Stimulated activated CD8-positive, alpha-beta memory T cell treated with anti-CD3 and anti-CD28 coated beads, Interleukin-7, amount 100 ng/mL, for 48 hours (primary cell): Measurements from ENCODE around the gene SLC25A25.
"Not testable (repeated sequence)": the region's sequence is repeated elsewhere in the genome, so short reads cannot be mapped to it uniquely, and the experiment has no call there.

ENCODE experiments used
- DNase-seq, 2 donors: peaks; one replicate each; pipeline ENCODE4 v3.0.0-alpha.2; 2020; ENCODE audit warnings: low read depth in 1 of 2; ENCODE audit errors: extremely low read depth in 1 of 2

The SLC25A25 gene

DNA sequence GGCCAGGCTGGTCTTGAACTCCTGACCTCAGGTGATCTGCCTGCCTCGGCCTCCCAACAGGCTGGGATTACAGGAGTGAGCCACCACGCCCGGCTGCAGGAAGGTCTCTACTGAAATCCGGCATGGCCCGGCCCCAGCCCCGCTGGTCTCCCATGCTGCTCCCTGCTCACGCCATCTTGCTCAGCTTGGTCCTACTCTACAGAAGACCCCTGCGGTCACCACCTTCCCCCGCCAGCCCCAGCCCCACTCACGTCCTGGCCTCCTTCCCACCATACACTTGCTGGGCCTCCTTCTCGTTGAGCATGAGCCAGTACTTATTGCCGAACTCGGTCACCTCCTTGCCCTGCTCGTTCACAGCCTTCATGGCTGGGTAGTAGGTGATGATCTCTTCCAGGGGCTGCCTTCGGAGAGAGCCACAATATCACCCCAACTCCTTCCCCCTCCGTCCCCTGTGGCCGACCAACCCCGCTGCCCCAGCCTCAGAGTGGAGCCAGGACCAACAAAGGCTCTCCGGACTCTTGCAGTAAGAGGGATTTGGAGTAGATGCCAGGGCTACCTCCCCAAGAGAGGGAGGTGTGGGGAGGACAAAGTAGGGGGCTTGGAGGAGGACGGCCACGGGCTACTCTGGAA, 55.5 kb downstream of the SLC25A25 start:
- DNase-seq, result no peak

DNA sequence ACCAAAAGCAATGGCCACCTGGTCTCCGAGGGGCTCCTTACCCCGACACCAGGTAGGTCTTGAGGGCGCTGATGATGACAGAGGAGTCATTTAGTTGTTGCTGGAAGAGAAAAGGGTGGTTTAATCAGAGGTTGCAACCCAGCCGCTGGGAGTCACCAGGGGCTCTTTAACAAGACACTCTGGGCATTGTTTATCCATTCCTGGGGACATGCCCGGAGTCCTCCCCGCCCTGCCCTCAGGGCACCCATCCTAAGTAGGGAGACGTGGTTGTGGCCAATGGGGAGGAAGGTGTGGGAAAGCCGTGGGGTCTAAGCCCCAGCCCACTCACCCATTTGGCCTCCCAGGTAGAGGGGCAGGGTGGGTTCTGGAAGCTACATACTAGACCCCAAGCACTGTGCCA, 56.4 kb downstream of the SLC25A25 start:
- no peak for DNase-seq

DNA sequence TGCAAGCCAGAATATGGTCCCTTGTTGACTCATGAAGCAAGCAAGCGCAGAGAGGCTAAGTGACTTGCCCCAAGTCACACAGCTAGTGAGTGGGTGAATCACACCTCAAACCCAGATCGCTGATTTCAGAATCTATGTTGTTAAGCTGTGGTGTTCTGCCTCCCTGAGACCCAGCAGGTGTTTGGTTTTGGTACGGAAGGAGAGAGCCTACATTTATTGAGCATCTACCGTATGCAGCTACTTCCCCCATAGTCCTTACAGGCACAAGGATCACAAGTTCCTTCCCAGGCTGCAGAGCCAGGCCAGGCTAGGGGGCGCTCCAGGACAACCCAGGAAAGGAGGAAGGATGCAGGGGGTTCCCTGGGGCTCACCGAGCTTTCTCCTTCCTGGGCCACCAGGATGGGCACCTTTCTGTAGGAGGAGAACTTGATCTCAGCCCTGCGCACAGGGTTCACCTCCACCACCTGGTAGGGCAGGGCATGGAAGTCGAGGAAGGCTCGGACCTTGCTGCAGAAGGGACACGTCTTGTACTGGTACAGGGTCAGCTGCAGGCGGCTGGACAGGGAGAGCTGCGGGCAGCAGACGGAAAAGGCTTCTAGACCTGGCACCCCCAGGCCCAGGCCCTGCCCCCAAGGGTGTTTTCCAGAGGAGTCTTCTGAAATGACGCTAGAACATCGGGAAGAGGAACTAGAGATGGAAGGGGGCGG, 57.0 kb downstream of the SLC25A25 start:
- DNase-seq, result no peak

DNA sequence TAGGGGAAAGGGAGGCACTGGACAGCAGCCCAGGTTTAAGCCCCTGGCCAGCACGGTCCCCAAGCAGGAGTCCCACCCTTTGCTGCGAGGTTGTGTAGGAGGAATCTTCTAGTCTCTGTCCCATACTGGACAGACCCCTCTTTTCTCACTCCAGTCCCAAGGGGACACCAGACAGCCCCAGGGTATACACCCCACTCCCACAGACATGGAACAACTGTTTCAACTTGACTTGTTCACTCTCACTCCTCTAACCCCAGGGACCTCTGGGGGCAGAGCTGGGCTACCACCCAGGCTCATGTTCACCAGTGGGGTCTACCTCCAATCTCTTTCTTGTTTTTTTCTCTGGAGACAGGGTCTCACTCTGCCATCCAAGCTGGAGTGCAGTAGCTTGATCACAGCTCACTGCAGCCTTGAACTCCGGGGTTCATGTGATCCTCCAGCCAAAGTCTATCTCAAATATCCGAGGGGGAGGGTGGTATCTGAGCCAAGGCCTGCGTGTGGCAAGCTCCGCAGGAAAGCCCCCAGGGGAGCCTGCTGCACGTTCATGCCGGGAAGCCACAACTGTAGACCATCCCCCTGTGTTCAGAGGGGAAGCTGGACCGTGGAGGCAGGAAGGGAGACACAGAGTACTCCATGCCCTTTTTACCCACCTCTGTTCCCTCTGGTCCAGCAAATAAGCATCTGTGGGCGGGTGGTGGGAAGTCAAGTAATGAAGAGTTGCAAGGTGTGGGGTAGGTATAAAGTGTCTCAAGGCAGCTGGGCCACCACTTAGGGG, 57.7 kb downstream of the SLC25A25 start:
- DNase-seq, result no peak

DNA sequence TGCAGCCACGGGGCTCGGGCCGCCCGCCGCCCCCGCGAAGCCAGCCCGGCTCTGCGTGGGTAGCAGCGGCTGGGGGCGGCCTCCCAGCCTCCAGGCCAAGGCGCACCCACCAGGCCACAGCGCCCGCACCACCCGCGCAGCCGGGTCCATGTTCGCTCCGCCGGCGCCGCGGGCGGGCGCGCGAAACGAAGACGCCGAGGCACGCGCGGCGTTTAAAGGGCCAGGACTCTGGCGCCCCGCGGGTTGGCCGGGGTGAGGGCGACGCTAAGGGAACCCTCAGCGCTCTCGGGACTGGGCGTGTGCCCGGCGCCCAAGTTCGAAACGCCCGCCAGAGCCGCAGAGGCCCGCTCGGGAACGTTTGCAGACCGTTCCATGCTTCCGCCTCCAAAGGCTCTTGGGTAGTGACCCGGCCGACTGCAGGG, 59.5 kb downstream of the SLC25A25 start, which contains the start of gene PTGES2:
Gene PTGES2, minus strand, starts transcription at position 162 of the 422 bp plus-strand sequence. Its CDS starts 12 bp downstream, at position 150.
- peak; percentile 58 to 59 for DNase-seq

DNA sequence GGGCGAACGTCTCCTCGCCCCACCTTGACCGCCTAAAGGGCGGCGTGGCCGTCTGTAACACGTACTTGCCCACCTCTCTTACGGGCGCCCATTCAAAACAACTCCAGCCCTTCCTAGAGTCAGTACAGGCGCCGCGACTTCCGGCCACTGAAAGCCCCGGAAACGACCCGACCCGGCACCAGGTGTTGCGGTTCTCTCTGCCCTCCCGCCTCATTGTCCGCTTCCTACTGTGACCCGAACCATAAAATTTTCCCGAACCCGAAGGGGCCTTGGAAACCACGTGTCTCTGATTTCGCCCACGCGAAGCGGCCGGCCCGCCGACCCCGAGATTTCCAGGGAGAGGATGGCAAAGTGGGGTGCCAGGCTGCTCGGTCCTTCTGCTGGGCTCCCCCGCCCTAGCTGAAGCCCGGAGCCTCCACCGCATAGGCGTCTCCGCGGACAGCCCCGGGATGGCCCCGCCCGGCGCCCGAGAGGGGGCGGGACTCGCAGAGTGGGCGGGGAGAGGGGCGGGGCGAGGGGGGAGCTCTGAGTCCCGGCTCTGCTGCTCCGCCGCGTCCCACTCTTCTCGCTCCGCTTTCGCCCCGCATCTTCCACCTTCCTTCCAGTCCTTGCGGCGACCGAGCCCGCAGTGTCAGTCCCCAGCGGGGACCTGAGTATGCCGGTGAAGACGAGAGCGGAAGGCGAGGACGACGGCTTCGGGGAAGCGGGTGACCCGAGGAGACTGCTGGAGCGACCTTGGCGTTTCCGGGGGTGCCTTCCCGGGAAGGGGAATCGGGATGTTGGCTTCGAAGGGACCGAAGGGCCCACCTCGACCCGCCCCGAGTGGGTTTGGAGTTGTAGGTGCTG, 60.2 kb downstream of the SLC25A25 start:
- peak; percentile 63 to 71 for DNase-seq

DNA sequence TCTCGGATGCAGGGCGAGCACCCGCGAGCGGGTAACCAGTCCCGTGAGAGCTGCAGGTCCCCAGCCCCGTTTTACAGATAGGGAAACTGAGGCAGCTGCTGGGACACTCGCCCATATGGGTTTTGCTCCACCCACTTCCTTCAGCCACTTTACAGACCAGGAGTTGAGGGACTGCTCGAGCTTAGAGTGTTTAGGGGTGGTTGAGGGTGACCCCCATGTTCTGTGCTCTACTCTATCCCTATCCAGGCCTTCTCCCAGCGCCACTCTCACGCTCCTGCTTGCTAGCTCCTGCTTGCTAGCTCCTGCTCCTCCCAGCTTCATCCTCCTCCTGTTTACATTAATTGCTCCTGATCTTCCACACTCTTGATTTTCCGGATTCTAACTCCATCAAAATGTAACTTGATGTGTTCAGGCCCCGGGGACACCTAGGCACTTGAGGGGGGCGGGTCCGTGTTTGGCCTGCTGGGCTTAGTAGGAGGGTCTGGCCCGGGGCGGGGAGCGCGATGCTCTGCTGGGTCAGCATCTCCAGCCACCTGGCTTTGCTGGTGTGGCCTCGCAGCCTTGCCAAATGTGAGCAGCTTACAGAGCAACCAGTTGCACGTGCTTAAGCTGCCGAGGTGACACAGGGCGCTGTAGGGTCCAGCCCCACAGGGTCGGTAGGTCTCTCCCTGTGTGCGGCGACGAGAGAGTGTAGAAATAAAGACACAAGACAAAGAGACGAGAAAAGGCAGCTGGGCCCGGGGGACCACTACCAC, 61.0 kb downstream of the SLC25A25 start:
- DNase-seq, result no peak

DNA sequence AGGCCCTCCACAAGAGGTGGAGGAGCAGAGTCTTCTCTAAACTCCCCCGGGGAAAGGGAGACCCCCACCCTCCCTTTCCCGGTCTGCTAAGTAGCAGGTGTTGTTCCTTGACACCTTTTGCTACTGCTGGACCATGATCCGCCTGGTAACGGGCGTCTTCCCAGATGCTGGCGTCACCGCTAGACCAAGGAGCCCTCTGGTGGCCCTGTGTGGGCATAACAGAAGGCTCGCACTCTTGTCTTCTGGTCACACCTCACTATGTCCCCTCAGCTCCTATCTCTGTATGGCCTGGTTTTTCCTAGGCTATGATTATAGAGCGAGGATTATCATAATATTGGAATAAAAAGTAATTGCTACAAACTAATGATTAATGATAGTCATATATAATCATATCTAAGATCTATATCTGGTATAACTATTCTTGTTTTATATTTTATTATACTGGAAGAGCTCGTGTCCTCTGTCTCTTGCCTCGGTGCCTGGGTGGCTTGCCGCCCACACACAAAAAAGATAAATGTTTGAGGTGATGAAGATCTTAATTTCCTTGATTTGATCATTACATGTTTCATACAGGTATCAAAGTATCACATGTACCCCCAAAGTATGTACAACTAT, 62.1 kb downstream of the SLC25A25 start:
- DNase-seq, result peak in 1 of 2 donors; percentile 37

DNA sequence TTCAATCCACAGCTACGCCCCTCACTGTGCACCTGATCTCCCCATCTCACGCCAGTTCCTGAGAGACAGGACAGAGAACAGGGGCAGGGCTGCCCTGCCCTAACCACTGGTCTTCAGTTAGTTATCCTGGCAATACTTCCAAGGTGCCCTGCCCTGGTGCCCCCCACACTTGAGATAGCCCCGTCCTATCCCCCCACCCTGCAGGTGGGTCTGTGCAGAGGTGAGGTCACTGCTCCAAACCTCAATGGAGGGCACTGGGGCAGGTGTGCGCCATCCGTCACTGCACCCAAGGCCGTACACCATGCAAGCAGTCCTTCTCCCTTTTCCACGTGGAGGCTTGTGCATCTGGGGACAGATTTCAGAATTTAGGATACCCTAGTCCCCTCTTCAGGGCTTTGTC, 62.6 kb downstream of the SLC25A25 start:
- not testable (repeated sequence) for DNase-seq

DNA sequence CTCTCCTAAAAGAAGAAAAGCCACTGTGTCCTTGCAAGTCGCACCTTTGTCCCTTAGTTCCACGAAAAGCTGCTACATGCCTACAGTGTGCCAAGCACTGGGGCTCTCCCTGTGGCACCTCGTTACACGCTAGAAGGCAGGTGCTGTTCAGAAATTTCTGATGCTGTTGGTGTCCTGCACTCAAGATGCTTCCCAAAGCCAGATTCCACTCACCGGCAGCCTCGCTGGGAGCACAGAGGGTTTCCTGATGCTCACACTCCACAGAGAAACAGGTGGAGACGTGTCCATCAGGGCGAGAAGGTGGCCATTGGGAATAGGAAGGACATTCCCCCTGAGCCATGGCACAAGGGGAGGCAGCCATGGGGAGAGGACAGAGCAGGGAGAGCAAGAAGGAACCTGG, 63.3 kb downstream of the SLC25A25 start:
- not testable (repeated sequence) for DNase-seq

DNA sequence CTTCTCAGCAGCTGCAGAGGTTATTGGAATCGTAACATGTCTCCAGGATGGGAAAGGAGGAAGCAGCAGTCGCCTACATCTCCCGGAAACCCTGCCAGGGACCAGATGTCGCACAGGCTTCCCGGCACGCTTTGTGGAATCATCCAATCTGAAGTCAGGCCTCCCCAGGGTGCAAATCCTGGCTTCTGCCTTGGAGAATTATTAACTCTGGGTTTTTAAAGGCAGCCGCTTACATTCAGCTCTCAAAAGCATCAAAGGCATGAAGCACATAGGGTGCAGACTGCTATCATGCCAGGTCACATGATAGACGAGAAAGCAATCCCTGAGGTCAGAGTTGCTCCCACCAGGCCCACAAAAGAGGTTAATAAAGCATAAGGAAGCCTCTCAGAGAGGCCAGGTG, 64.1 kb downstream of the SLC25A25 start:
- DNase-seq, result not testable (repeated sequence)

DNA sequence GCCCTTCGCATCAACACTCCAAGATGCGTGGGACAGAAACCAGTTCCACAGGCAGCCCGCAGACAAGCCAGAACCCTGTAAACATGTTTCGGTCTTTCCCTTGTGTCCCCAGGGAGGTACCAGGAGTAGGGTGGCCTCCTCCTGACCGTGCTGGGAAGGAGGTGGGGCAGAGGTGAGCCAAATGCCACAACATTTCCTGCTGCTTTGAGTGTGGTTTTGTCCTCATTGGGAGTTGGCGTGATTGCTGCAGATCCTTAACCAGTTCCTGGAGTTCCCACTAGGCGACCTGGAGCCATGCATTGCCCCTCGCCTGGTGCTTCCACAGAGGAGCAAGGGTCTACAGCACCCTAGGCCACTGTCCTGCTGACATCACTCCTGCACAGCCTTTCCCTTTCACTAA, 67.5 kb downstream of the SLC25A25 start:
- DNase-seq, result not testable (repeated sequence)

DNA sequence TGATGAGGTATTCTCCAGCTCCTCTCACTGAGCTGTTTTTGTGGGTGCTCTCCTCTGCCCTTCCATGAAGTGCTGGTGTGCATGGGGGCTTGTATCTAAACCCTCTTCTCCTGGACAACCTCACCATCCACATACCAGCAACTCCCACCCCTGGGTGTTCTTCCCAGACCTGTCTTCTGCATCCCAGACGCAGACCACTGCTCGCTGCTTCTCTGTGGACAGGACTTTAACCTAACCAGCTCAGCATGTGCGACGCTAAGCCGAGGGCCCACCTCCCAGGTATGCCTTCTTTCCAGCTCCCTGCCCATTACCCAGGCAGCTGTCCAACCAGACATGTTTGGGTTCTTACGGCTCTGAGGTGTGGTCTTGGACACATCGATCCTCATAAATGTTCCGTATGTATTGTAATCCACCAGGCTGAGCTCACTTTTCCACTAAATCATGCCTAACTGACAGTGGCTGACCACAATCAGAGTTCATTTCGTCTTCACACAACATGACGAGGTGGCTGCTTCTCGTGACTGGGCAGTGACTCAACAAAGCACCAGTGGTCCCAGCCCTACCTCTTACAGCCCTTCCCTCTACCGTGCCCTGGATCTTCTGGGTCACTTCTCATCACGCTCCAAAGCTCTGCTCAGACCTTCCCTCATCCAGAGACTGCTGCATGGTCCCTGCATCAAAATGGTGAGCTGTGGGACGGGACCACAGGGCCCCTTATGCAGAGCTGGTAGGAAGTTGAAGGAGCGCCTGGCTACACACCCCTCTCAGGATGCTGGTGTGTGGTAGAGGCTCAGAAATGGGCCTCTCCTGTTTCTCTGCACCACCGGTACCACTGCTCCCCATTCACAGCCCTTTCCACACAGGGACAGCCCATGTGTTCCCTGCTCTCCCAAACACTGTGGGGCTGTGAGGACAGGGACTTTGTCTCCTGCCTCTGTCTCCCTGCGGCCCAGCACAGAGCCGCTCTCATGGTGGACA, 69.1 kb downstream of the SLC25A25 start:
- DNase-seq, result no peak

DNA sequence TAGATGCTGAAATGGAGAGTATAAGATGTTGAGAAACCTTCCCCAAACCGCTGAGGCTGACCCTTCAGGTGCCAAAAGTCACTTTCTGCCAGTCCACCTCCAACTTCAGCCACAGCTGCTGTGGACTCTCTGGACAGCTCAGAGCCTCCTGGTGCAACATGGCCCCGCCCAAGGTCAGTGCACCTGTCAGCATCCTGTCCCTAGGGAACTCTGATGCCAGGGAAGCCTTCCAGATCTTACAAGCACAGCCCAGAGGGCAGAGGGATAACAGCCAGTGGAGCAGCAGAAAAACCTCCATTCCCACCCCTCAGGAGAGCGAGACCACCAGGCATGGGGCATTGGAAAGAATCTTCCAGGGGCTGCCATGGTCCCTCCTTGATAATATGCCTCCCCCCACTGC, 70.0 kb downstream of the SLC25A25 start:
- no peak for DNase-seq

DNA sequence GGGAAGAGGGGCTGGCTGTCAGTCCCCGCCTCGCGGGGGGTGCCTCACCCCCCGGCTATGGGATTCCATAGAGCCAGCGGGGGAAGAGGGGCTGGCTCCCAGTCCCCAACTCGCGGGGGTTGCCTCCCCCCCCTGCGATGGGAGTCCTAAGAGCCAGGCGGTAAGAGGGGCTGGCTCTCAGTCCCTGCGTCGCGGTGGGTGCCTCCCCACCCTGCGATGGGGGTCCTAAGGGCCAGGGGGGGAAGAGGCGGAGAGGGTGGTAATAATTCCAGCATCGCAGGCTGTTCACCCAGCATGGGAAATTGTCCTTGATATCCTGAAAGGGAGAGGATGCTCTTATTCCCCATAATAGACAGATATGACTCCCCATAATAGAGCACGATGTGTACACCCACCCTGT, 71.6 kb downstream of the SLC25A25 start:
- DNase-seq, result no peak

DNA sequence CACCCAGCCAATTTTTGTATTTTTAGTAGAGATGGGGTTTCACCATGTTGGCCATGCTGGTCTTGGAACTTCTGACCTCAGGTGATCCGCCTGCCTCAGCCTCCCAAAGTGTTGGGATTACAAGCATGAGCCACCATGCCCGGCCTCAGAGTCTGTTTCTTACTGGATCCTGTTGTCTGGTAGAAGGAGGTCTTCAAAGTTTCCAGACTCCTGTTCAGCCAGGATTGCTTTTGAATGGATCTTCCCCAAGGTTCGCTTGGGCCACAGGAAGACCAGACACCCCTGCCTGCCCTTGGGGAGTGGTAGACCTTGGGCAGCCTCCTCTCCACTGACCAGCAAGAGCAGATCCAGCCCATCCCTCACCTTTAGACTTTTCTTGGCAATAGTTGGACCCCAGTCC, 73.6 kb downstream of the SLC25A25 start:
- no peak for DNase-seq

DNA sequence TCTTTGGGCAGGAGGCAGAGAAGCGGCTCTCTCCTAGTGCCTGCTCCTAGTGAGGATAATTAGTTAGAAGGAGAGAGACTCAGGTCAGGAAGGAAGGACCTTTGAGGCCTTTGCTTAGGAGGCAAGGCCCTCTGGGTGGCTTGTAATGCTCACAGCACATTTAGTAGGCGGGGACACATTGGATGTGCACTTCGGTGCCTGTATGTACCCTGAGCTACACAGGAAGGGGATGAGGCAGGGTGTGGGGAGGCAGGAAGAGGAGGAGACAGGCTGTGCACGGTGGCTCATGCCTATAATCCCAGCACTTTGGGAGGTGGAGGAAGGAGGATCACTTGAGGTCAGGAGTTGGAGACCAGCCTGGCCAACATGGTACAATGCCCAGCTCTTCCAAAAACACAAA, 74.0 kb downstream of the SLC25A25 start:
- no peak for DNase-seq

DNA sequence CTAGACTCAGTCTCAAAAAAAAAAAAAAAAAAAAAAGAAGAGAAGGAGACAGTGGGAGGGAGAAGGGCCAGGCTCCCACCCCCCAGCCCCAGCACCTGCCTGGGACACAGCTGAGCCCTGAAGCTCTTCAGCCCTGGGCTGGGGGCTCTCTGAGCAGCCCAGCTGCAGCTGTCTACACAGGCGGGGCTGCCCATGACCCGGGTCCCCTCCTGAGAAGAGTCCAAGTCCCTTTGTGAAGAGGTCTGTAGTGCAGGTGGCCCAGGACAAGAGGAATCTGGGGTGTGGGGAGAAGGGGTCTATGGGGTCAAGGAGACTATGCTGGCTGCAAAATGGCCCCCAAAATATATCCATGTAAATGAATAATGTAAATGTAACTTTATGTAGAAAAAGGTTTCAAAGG, 74.6 kb downstream of the SLC25A25 start:
- DNase-seq, result no peak
